Ectodermal cell (in vitro differentiated cells): ENCODE measurements around the gene CUX1.
"Not testable (repeated sequence)": the region's sequence is repeated elsewhere in the genome, so short reads cannot be mapped to it uniquely, and the experiment has no call there.

Experiments used
- H3K27ac ChIP-seq: 2 replicates; pipeline ENCODE4 v1.7.0; 2013; ENCODE audit warnings: mild to moderate bottlenecking, low read depth, low read length; ENCODE audit not compliant: insufficient read depth, poor library complexity, severe bottlenecking
- H3K27me3 ChIP-seq: 2 replicates; pipeline ENCODE4 v1.7.0; 2013; ENCODE audit warnings: mild to moderate bottlenecking, low read length; ENCODE audit not compliant: insufficient read depth, control insufficient read depth, poor library complexity, severe bottlenecking
- H3K36me3 ChIP-seq: one replicate; pipeline ENCODE4 v1.7.0; 2013; ENCODE audit warnings: low read length; ENCODE audit not compliant: control insufficient read depth, insufficient read depth
- H3K4me1 ChIP-seq: one replicate; pipeline ENCODE4 v1.7.0; 2013; ENCODE audit warnings: low read length; ENCODE audit not compliant: control insufficient read depth, insufficient read depth
- H3K4me3 ChIP-seq: 2 replicates; pipeline ENCODE4 v1.7.0; 2013; ENCODE audit warnings: low read depth, low read length, control low read depth; ENCODE audit not compliant: insufficient read depth
- H3K9me3 ChIP-seq: 2 replicates; pipeline ENCODE4 v1.7.0; 2013; ENCODE audit warnings: mild to moderate bottlenecking, low read length, moderate library complexity; ENCODE audit not compliant: control insufficient read depth
- WGBS, 2 experiments: methylation state at CpG; one replicate each; pipeline ENCODE4 v1.1.7; 2013; ENCODE audit warnings: missing lambda C conversion rate in 2 of 2; 5-methylcytosine and 5-hydroxymethylcytosine counted together

Gene CUX1

DNA sequence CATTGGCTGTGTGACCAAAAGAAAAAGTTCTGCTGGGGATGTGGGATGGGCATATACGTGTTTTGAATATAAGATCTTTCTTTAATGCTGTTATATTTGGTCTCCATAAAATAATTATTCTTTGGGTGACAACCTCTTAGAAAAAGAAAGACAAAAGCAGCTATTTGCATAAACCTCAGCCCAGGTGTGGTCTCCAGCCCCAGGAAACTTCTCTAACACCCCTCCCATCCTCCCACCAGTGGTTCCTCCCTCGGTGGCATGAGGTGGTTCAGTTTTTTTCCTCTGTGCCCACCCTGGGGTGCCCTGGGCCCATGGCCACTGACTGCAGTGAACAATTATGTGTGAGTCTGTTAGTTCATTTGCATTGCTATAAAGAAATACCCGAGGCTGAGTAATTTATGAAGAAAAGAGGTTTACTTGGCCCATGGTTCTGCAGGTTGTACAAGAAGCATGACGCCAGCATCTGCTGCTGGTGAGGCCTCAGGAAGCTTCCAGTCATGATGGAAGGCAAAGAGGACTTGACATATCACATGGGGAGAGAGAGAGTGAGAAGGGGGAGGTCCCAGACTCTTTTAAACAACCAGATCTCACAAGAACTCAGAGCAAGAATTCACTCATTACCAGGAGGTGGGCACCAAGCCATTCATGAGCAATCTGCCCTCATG lies 165.9 kb downstream of the CUX1 start:
- Histone ChIP-seq H3K4me1 (peaks cover 29% of the 10 kb centered on the region), H3K9me3 (no peaks in the 10 kb centered on the region), H3K27ac (no peak overlapping the region), H3K36me3 (no peaks in the 10 kb centered on the region), H3K27me3 (no peaks in the 10 kb centered on the region), H3K4me3 (no peak overlapping the region)
- WGBS, 2 experiments = 94 to 95% methylated on average over 4 of the region's 4 CpGs

DNA sequence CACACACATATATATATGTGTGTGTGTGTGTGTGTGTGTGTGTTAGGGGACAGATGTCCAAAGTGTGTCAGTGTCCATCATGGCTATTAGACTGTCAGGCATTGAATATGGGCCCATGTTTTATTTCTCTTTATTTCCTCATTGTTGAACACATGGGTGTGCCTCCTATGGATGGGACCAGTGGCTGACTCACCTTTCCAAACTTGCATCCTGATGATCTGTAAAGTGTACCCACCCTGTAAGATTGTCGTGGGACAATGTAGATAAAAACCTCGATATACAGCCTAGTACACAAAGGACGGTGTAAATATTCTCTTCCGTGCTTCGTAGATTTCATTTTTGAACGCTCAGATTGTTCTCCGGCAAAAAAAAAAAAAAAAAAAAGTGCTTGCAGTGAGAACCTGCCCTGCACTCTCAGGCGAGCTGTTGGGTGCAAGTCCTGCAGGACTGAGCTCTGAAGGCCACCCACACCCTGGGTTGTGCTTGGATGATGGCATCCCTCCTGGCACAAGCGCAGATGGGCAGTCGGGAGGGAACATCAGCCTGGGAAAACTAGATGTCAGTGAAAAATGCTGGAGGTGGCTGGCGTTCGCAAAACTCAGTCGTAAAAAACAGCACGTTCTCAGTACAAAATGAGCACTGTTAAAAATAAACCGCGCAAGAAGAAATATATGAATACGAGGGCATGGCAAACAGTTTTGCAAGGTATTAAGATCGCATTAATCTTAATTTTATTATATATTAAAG lies 166.9 kb downstream of the CUX1 start:
- no peaks in the 10 kb centered on the region for H3K27me3 ChIP-seq
- no peaks in the 10 kb centered on the region for H3K9me3 ChIP-seq
- no peak overlapping the region for H3K27ac ChIP-seq
- peaks cover 29% of the 10 kb centered on the region for H3K4me1 ChIP-seq
- 91 to 92% methylated on average over 17 of the region's 18 CpGs for WGBS, 2 experiments
- H3K36me3 ChIP-seq = no peaks in the 10 kb centered on the region
- no peak overlapping the region for H3K4me3 ChIP-seq

- Histone ChIP-seq H3K27ac (peak overlapping the region; percentile 73), H3K4me3 (no peak overlapping the region), H3K36me3 (no peaks in the 10 kb centered on the region), H3K9me3 (no peaks in the 10 kb centered on the region), H3K4me1 (peaks cover 29% of the 10 kb centered on the region), H3K27me3 (no peaks in the 10 kb centered on the region)
- WGBS, 2 experiments = 69 to 71% methylated on average over 14 of the region's 14 CpGs
Observed at GRCh38 chr7:101985057-101985902, 167.9 kb downstream of the CUX1 start.

DNA sequence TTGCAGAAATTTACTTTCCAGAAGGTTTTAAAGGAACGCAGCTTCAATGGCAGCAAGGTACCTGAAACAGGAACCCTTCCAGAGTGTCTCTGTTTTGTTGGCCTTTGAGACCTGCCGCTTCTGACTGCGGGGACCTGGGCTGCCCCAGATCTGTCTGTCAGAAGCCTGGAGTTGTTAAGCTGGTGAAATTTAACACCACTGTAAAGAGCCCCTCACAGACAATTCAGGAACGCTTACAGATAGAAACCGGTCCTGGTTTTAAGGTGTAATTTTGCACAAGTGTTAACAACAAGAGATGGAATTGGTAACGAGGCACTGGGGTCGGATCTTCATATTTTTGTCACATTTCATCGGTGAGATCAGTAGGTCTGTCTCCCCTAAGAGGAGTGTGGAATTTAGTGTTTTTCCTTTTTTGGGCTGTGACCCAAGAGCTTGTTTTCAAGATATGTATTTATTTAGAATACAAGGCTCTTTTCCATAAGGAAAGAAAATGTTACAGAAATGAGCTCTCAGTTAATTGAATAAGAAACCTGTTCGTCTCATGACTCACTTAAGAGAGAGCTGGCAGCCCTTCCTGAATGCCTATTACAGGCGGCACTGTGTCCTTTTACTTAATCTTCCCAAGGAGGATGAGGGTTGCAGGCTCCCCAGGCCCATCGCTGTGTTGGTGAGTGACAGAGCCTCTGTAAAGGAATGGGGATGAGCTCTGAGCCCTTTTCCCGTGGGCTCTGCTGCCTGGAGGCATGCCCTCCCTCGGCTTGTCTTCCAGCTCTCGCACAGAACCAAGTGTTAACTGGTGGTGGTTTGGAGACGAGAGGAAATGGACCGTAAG lies 168.7 kb downstream of the CUX1 start:
- no peaks in the 10 kb centered on the region for H3K27me3 ChIP-seq
- no peaks in the 10 kb centered on the region for H3K9me3 ChIP-seq
- peaks cover 29% of the 10 kb centered on the region for H3K4me1 ChIP-seq
- peak overlapping the region; percentile 73 for H3K27ac ChIP-seq
- WGBS, 2 experiments = 47 to 48% methylated on average over 16 of the region's 16 CpGs
- no peaks in the 10 kb centered on the region for H3K36me3 ChIP-seq
- H3K4me3 ChIP-seq = no peak overlapping the region

DNA sequence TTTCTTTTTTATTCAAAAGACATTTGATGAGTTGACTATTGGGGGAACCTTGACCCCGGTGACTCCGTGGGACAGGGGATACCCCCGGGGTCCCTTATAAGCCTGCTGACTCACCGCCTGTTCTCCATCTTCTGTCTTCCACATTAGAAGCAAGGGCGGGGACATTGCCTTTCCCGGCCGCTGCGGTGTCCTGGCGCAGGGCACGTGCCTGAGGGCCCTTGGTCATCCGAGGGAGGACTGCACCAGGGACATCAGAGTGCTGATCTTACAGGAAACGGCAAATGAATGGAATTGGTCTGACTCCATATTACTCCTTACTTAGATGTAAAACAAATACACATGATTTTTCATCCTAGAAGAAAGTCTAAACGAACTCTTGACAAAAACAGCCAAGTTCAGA lies 170.1 kb downstream of the CUX1 start:
- H3K27ac ChIP-seq = no peak overlapping the region
- H3K36me3 ChIP-seq = no peaks in the 10 kb centered on the region
- H3K9me3 ChIP-seq = no peaks in the 10 kb centered on the region
- no peak overlapping the region for H3K4me3 ChIP-seq
- peaks cover 29% of the 10 kb centered on the region for H3K4me1 ChIP-seq
- H3K27me3 ChIP-seq = no peaks in the 10 kb centered on the region
- 94% methylated on average over 13 of the region's 13 CpGs for WGBS, 2 experiments

GRCh38 chr7:101988060-101988459 lies 170.6 kb downstream of the CUX1 start:
- H3K4me3 ChIP-seq, H3K27me3 ChIP-seq, H3K36me3 ChIP-seq, H3K9me3 ChIP-seq, H3K27ac ChIP-seq: not testable (repeated sequence)
- WGBS, 2 experiments = 90 to 96% methylated on average over 10 of the region's 10 CpGs
- H3K4me1 ChIP-seq = peaks cover 29% of the 10 kb centered on the region

DNA sequence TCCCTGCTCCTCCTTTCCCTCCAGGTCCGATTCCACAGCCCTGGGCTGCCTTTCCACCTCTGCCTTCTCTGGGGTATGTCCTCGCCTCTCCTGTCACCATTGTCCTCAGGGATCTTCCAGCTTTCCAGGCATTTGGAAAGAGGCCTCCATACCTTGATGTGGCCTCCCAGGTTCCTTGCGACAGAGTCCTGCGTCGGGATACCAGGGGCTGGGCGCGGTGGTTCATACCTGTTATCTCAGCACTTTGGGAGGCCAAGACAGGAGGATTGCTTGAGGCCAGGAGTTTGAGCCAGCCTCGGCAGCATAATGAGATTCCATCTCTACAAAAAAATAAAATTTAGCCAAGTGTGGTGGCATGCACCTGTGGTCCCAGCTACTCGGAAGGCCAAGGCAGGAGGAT lies 171.1 kb downstream of the CUX1 start:
- Histone ChIP-seq H3K9me3 (no peaks in the 10 kb centered on the region), H3K27ac (no peak overlapping the region), H3K4me3 (no peak overlapping the region), H3K4me1 (peaks cover 29% of the 10 kb centered on the region), H3K36me3 (no peaks in the 10 kb centered on the region), H3K27me3 (no peaks in the 10 kb centered on the region)
- WGBS, 2 experiments = 93 to 94% methylated on average over 9 of the region's 9 CpGs

GRCh38 chr7:101989101-101989500 lies 171.7 kb downstream of the CUX1 start:
- Histone ChIP-seq H3K9me3 (no peaks in the 10 kb centered on the region), H3K4me3 (no peak overlapping the region), H3K27ac (no peak overlapping the region), H3K36me3 (no peaks in the 10 kb centered on the region), H3K4me1 (peaks cover 29% of the 10 kb centered on the region), H3K27me3 (no peaks in the 10 kb centered on the region)
- WGBS, 2 experiments = 95 to 97% methylated on average over 20 of the region's 20 CpGs

DNA sequence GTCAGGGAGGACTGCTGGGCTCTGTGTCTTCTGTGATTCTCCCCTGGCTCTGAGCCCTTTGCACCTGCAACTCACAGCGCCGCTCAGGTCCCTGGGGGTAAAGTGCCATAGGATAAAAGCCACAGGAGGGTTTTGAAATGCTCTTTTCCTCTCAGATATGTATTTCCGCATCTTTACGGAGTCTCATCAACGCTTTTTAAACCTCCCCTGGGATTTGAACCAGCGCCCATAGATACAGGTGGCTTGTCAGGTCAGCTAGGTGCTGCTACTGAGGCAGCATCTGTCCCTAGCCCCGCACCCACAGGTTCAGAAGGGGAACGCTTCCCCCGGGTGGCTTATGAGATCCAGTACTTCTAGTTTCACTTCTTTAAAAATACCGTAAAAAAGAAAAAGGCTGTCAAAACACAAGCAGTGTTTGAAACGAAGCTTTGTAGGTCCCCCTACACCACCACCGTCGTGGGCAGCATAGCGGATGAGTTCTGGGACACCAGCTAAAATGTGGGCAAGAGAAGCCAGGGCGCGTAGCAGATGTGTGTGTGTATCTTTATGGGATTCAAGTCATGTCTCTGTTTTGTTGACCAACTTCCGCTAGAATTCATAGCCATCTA lies 173.5 kb downstream of the CUX1 start:
- Histone ChIP-seq H3K4me1 (peaks cover 17% of the 10 kb centered on the region), H3K4me3 (no peak overlapping the region), H3K36me3 (no peaks in the 10 kb centered on the region), H3K27me3 (no peaks in the 10 kb centered on the region), H3K9me3 (no peaks in the 10 kb centered on the region), H3K27ac (no peak overlapping the region)
- WGBS, 2 experiments = 95% methylated on average over 17 of the region's 17 CpGs
